Kidney (tissue), 14 donors: ENCODE results near the gene CCDC34. TPM values are rescaled to one million over a fixed set of nuclear protein-coding genes. Genes with fewer than 3 reads are reported as not detected.

Source experiments
- DNase-seq, 5 donors: peaks; one replicate each; pipeline ENCODE4 v3.0.0-alpha.2; 2013 to 2020
- FAIRE-seq: peaks from 2 replicates; lab custom pipeline; 2012; peaks lifted over from hg19 to GRCh38; lab: Jason Lieb, UNC
- H3K27ac ChIP-seq, 2 donors: one replicate each; pipeline ENCODE4 v1.7.0; 2013; ENCODE audit warnings: low read depth in 2 of 2, low read length in 2 of 2, inconsistent platforms in 1 of 2
- H3K27me3 ChIP-seq: one replicate; pipeline ENCODE4 v1.7.1; 2013; ENCODE audit warnings: low read length, inconsistent platforms; ENCODE audit not compliant: control insufficient read depth, insufficient read depth
- H3K36me3 ChIP-seq, 3 donors: one replicate each; pipeline versions ENCODE4 v1.7.0 to v1.7.1; 2013; ENCODE audit warnings: low read length in 3 of 3, control low read depth in 1 of 3, inconsistent platforms in 1 of 3; ENCODE audit not compliant: insufficient read depth in 3 of 3, control insufficient read depth in 2 of 3
- H3K4me1 ChIP-seq, 3 donors: one replicate each; pipeline versions ENCODE4 v1.7.0 to v1.7.1; 2013; ENCODE audit warnings: low read length in 3 of 3, inconsistent platforms in 1 of 3, low read depth in 1 of 3; ENCODE audit not compliant: control insufficient read depth in 2 of 3, insufficient read depth in 2 of 3
- H3K4me3 ChIP-seq, 3 donors: one replicate each; pipeline versions ENCODE4 v1.7.0 to v1.8.1; 2013; ENCODE audit warnings: low read length in 3 of 3, control low read depth in 1 of 3, inconsistent platforms in 1 of 3
- H3K9ac ChIP-seq, 3 donors: one replicate each; pipeline versions ENCODE4 v1.7.0 to v1.7.1; 2013; ENCODE audit warnings: low read length in 3 of 3, control low read depth in 1 of 3, inconsistent platforms in 1 of 3
- H3K9me3 ChIP-seq, 3 donors: one replicate each; pipeline versions ENCODE4 v1.7.0 to v1.7.1; 2013; ENCODE audit warnings: low read length in 3 of 3, control low read depth in 1 of 3, inconsistent platforms in 1 of 3; ENCODE audit not compliant: control insufficient read depth in 2 of 3, insufficient read depth in 1 of 3
- intact Hi-C: fragments of 100-400 bp; cut with DNase I; formaldehyde crosslinking; loops from one replicate; pipeline ENCODE4 v1.11.1; 2022
- polyA plus RNA-seq: library from polyadenylated mRNA; stranded (reverse); fragments of 350-450 nt; fragmentation: Illumina TruSeq; extraction: RNeasy Lipid Tissue Mini Kit (QIAGEN cat#74804); gene quantifications from one replicate; pipeline ENCODE4 v1.2.3, GENCODE V29; 2014; ENCODE audit warnings: low read depth, low replicate concordance; ENCODE audit not compliant: insufficient read depth
- total RNA-seq: library from RNA; stranded (reverse); fragmentation: NEBNext Ultra II Directional; extraction: Animal tissue kit (Norgen Biotek cat#: 25700); gene quantifications from one replicate; pipeline ENCODE4 v1.2.1, GENCODE V29; 2021
- TF ChIP-seq, protein P1 (sequence below): IDR thresholded peaks from 3 replicates; pipeline ENCODE4 v1.5.1; 2012; ENCODE audit warnings: mild to moderate bottlenecking, moderate library complexity, borderline replicate concordance; ENCODE audit not compliant: insufficient read depth; ENCODE audit errors: extremely low read depth
- donor health status: control.
- donor health status: control.
- donor health status: control.
- donor health status: control.
- donor health status: control.
- donor health status: DM: yes; HTN: yes; CAD: no.
- donor health status: Normal renal cell carcinoma (clear cell type).

CCDC34 gene
- total and polyA plus RNA-seq, 2 donors from 2014 or later = 5.4 to 6.0 TPM

DNA sequence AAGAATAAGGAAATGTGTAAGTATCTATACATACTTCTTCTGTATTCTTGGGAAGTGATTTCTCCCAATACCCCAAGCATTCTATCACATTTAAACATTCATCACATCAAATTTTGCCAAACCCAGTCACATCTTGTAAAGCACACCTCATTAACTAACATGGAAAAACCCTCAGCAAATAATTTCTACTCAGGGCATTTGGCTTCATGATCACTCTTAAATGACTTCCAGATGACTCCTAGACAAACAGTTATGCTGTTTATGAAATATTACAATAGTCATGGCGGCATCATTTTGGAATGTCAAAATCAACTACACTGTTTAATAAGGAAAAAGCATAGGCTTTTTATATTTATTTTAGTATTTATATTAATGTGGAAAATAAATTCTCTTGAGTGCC, 47.3 kb upstream of the CCDC34 start:
- Histone ChIP-seq H3K9me3 (no peaks in the 10 kb centered on the region), H3K4me3 (no peak overlapping the region), H3K9ac (no peak overlapping the region), H3K27ac (no peak overlapping the region), H3K27me3 (no peaks in the 10 kb centered on the region), H3K4me1 (peaks cover 0 to 3% (median 3%) of the 10 kb centered on the region in 3 donors), H3K36me3 (no peaks in the 10 kb centered on the region)
- DNase-seq (no peak), FAIRE-seq (no peak)
- intact Hi-C loops = no loop called here
- TF ChIP-seq, protein P1, sequence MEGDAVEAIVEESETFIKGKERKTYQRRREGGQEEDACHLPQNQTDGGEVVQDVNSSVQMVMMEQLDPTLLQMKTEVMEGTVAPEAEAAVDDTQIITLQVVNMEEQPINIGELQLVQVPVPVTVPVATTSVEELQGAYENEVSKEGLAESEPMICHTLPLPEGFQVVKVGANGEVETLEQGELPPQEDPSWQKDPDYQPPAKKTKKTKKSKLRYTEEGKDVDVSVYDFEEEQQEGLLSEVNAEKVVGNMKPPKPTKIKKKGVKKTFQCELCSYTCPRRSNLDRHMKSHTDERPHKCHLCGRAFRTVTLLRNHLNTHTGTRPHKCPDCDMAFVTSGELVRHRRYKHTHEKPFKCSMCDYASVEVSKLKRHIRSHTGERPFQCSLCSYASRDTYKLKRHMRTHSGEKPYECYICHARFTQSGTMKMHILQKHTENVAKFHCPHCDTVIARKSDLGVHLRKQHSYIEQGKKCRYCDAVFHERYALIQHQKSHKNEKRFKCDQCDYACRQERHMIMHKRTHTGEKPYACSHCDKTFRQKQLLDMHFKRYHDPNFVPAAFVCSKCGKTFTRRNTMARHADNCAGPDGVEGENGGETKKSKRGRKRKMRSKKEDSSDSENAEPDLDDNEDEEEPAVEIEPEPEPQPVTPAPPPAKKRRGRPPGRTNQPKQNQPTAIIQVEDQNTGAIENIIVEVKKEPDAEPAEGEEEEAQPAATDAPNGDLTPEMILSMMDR = no peak

DNA sequence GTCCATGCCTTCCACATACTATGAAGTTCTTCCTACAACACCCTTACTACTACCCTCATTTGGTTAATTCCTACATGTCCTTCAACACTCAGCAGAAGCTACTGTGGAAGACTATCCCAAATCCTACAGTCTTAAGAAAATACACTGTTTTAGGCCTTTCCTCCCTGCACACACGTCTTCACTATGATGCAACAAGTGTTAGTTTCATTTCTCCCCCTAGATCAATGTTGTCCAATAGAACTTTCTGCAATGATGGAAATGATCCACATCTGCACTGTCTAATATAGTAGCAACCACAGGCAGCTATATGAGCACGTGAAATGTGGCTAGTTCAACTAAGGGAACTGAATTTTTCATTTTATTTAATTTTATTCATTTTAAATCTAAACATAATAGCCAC, 46.7 kb upstream of the CCDC34 start:
- Histone ChIP-seq H3K9me3 (no peaks in the 10 kb centered on the region), H3K4me1 (peaks cover 0 to 3% (median 3%) of the 10 kb centered on the region in 3 donors), H3K27ac (no peak overlapping the region), H3K27me3 (no peaks in the 10 kb centered on the region), H3K9ac (no peak overlapping the region), H3K4me3 (no peak overlapping the region), H3K36me3 (no peaks in the 10 kb centered on the region)
- DNase-seq = no peak
- FAIRE-seq = no peak
- intact Hi-C loops = no loop called here
- TF ChIP-seq, protein P1 = no peak

GRCh38 chr11:27409049-27409448, 46.0 kb upstream of the CCDC34 start:
- no peak for DNase-seq
- Histone ChIP-seq H3K4me3 (no peak overlapping the region), H3K27ac (no peak overlapping the region), H3K27me3 (no peaks in the 10 kb centered on the region), H3K4me1 (peaks cover 0 to 3% (median 3%) of the 10 kb centered on the region in 3 donors), H3K36me3 (no peaks in the 10 kb centered on the region), H3K9ac (no peak overlapping the region), H3K9me3 (no peaks in the 10 kb centered on the region)
- TF ChIP-seq, protein P1 = no peak
- intact Hi-C loops = no loop called here
- FAIRE-seq = no peak

DNA sequence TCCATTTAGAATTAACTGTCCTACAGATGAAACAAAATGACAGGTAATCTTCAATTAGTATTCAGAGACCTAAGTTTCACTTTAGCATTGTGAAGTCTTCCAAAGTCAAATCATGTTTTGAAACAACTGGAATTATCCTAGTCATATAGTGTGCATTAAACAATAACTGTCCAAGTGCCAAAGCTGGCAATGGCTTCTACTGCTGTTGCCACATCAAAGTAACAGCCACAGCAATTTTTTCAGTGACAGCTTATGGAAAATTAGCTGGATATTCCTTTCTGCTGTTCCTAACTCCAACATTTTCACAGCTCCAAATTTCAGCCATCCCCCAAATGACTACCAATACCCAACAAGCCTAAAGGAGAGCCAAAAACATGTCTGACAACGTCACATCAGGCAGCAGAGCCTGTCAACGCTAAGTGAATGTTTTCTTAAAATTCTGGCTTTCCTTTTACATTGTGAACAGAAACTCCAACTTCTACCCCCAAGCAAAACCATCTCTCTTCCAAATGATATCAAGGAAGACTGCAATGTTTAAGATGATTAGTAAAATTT, 45.3 kb upstream of the CCDC34 start:
- H3K9ac ChIP-seq = no peak overlapping the region
- FAIRE-seq = peak; percentile 15
- TF ChIP-seq, protein P1 = no peak
- H3K9me3 ChIP-seq = no peaks in the 10 kb centered on the region
- H3K4me1 ChIP-seq = peaks cover 0 to 3% (median 0%) of the 10 kb centered on the region in 3 donors
- no peaks in the 10 kb centered on the region for H3K27me3 ChIP-seq
- intact Hi-C loops = no loop called here
- H3K36me3 ChIP-seq = no peaks in the 10 kb centered on the region
- H3K4me3 ChIP-seq = no peak overlapping the region
- DNase-seq = no peak
- no peak overlapping the region for H3K27ac ChIP-seq
